GM12865 (cell line): ENCODE data around the gene SCRG1.

ENCODE experiments used
- DNase-seq: peaks from one replicate; pipeline ENCODE4 v3.0.0; 2010; ENCODE audit warnings: low read depth
- H3K4me3 ChIP-seq: 2 replicates; pipeline ENCODE4 v1.5.1; 2011; ENCODE audit warnings: mild to moderate bottlenecking, low read depth, low read length, control low read depth
- CTCF ChIP-seq: IDR thresholded peaks from 2 replicates; pipeline ENCODE4 v1.5.1; 2011; ENCODE audit warnings: low read length, control low read depth, low read depth, inconsistent platforms; ENCODE audit not compliant: insufficient read depth; ENCODE audit errors: missing control alignments

Gene SCRG1

DNA sequence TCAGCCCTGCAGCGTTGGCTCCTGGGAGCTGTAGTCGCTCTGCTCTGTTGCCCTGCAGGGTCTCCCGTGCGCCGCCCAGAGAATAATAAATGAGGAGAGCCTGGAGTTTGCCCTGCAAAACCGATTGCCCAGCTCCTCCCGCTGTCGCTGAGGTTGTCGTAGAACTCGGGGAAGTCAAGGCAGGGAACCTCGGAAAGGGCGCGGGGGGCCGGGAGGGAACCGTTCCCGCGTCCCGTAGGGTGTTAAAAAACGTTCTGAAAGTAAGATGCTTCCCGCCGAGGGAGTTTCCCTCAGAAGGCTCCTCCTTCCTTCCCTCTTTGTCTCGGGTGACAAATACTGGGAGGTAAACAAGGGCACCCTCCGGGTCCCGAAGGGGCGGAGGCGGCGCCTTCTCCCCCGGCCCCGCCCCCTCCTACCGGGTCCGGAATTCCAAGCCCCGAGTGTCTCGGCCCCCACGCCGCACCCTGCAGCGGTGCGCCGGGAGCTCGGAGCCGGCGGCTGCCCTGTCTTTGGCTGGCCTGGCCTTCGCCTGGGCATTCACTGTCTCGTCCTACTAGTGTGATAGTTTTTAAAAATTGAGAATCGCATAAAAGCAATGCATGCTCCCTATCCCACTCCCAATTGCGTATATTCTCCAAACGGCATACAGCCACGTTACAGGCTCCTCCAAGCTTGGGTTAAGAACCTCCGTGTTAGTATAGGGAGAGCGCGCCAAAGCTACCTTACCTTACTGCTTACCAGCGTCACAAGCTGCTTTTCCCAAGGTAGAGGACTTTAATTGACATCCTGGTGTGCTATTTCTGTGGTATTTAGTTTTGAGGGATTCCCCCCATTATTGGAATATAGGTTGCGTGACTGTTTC lies 63.8 kb downstream of the SCRG1 start:
- peak; percentile 88 for DNase-seq
- no peak for TF ChIP-seq CTCF
- H3K4me3 ChIP-seq: peak overlapping the region; percentile 99
